Chondrocyte (in vitro differentiated cells): ENCODE data around the gene P4HB. TPM values are rescaled to one million over a fixed set of nuclear protein-coding genes. Genes with fewer than 3 reads are reported as not detected.

Experiments
- DNase-seq: peaks from one replicate; pipeline ENCODE4 v3.0.0; 2021; ENCODE audit warnings: mixed read lengths, low spot score
- H3K27ac Mint-ChIP-seq: one replicate; pipeline ENCODE4 v1.8.0; 2021; ENCODE audit warnings: mild to moderate bottlenecking, moderate library complexity, mixed read lengths; ENCODE audit not compliant: unreplicated experiment
- H3K27me3 Mint-ChIP-seq: 2 replicates; pipeline ENCODE4 v1.8.0; 2021; ENCODE audit warnings: low read depth, mixed read lengths
- H3K36me3 Mint-ChIP-seq: 2 replicates; pipeline ENCODE4 v1.8.0; 2021; ENCODE audit warnings: low read depth, mixed read lengths
- H3K4me1 Mint-ChIP-seq: 2 replicates; pipeline ENCODE4 v1.8.0; 2021; ENCODE audit warnings: low read depth, mild to moderate bottlenecking, mixed read lengths
- H3K4me3 Mint-ChIP-seq: one replicate; pipeline ENCODE4 v1.8.0; 2021; ENCODE audit warnings: mild to moderate bottlenecking, moderate library complexity, mixed read lengths; ENCODE audit not compliant: unreplicated experiment
- H3K9me3 Mint-ChIP-seq: 2 replicates; pipeline ENCODE4 v1.8.0; 2021; ENCODE audit warnings: low read depth, mixed read lengths
- total RNA-seq: library from RNA; stranded (reverse); gene quantifications from 3 replicates; pipeline ENCODE4 v1.2.1, GENCODE V29; 2021
- TF ChIP-seq, protein P1 (sequence below): fragments of 200-600 bp; sonication (generic); IDR thresholded peaks from 2 replicates; pipeline ENCODE4 v1.5.0; 2021; ENCODE audit warnings: antibody characterized with exemption, mild to moderate bottlenecking, moderate library complexity

The P4HB gene
- total RNA-seq, 1 donor from 2014 or later, result 1,012 TPM

DNA sequence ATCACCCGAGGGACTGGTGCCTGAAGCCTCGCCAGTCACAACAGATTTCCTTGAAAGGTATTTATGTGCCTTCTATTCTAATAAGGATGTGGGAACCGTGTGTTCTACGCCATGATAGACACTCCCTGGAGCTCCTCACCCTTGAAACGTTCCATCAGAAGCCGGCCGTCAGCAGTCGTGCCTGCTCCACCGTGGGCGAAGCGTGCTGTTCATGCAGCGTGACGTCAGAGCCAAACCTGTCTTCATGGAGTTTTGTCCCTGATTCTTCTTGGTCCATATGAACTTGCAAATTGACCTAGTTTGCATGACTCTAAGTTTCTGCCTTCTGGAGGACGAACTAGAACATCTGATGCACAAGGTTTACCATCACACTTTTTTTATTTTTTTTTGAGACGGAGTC is 21.0 kb downstream of the P4HB start:
- Mint-ChIP-seq H3K9me3 (no peaks in the 10 kb centered on the region), H3K4me3 (no peak overlapping the region), H3K4me1 (no peaks in the 10 kb centered on the region), H3K27me3 (no peaks in the 10 kb centered on the region), H3K36me3 (peaks cover 5% of the 10 kb centered on the region), H3K27ac (no peak overlapping the region)
- TF ChIP-seq, protein P1, sequence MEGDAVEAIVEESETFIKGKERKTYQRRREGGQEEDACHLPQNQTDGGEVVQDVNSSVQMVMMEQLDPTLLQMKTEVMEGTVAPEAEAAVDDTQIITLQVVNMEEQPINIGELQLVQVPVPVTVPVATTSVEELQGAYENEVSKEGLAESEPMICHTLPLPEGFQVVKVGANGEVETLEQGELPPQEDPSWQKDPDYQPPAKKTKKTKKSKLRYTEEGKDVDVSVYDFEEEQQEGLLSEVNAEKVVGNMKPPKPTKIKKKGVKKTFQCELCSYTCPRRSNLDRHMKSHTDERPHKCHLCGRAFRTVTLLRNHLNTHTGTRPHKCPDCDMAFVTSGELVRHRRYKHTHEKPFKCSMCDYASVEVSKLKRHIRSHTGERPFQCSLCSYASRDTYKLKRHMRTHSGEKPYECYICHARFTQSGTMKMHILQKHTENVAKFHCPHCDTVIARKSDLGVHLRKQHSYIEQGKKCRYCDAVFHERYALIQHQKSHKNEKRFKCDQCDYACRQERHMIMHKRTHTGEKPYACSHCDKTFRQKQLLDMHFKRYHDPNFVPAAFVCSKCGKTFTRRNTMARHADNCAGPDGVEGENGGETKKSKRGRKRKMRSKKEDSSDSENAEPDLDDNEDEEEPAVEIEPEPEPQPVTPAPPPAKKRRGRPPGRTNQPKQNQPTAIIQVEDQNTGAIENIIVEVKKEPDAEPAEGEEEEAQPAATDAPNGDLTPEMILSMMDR, result no peak
- DNase-seq, result no peak

DNA sequence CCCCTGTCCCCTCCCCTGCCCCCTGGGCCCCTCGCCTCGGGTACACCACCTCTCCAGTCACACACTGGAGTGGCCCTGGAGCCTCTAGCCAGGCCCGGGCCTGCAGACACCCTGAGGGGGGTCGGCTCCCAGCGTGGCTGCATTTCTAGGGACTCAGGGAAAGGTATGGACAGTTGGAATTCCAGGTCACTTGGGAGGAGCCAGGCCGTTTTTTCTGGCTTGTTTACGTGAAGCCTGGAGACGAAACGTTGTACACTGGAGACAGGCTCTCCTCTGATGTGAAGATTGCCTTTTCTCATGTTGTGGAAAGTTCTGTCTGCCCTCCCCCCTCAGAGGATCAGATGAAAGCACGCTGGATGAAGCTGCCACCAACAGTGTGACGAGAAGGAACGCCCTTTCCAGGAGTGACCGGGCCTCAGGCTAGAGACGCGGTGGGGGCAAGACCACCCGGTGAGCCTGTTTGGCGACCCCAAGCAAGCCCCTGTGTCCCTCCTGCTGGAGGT is 21.5 kb downstream of the P4HB start:
- H3K36me3 Mint-ChIP-seq, result peaks cover 3% of the 10 kb centered on the region
- peaks cover 3% of the 10 kb centered on the region for H3K4me1 Mint-ChIP-seq
- no peaks in the 10 kb centered on the region for H3K27me3 Mint-ChIP-seq
- H3K4me3 Mint-ChIP-seq, result no peak overlapping the region
- H3K27ac Mint-ChIP-seq, result no peak overlapping the region
- peak; percentile 90 for DNase-seq
- no peaks in the 10 kb centered on the region for H3K9me3 Mint-ChIP-seq
- TF ChIP-seq, protein P1, result no peak

DNA sequence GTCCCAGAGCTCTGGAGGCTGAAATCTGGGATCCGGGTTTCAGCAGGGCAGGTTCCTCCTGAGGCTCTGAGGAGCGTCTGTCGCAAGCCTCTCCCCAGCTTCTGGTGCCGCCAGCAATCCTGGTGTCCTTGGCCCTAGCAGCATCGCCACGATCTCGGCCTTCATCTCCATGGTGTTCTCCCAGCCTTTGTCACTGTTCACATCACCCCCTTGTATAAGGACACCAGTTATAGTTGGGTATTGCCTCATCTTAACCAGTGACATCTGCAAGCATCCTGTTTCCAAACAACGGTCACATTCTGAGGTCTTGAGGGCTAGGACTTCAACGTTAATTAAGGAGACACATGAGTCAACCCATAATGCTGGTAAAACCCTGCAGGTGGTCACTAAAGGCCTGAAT is 22.7 kb downstream of the P4HB start:
- Mint-ChIP-seq H3K4me3 (no peak overlapping the region), H3K27ac (no peak overlapping the region), H3K27me3 (no peaks in the 10 kb centered on the region), H3K9me3 (no peaks in the 10 kb centered on the region), H3K36me3 (no peaks in the 10 kb centered on the region), H3K4me1 (peaks cover 5% of the 10 kb centered on the region)
- TF ChIP-seq, protein P1, result no peak
- DNase-seq, result no peak

DNA sequence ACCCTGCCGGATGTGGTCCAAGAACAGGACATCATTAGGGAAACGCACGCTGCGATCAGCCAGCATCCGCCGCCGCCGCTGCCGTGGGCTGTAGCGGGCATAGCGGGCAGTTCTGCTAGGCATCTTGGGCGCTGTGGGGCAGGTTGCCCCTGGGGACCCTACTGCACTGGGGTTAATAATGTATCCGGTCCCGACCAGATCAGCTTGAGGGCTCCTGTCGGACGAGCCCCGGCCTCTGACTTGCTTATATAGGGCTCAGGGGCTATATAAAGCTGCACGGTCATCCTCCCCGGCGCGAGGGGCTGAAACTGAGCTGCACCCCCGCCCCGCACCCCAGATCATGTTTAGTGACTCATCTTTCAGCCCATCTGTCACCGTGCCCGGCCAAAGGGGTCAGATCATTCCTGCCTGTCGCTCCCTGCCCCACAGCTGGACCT is 25.5 kb downstream of the P4HB start, which contains the start of gene PPP1R27:
Gene PPP1R27, minus strand, starts transcription at position 220 of the 437 bp plus-strand sequence. Its CDS starts 97 bp downstream, at position 123.
- TF ChIP-seq, protein P1, result no peak
- no peaks in the 10 kb centered on the region for H3K9me3 Mint-ChIP-seq
- no peaks in the 10 kb centered on the region for H3K27me3 Mint-ChIP-seq
- no peak for DNase-seq
- H3K4me3 Mint-ChIP-seq, result peak within 1 kb of the TSS; percentile 79
- peak within 1 kb of the TSS; percentile 88 for H3K27ac Mint-ChIP-seq
- H3K4me1 Mint-ChIP-seq, result peaks cover 21% of the 10 kb centered on the region
- H3K36me3 Mint-ChIP-seq, result no peaks in the 10 kb centered on the region

DNA sequence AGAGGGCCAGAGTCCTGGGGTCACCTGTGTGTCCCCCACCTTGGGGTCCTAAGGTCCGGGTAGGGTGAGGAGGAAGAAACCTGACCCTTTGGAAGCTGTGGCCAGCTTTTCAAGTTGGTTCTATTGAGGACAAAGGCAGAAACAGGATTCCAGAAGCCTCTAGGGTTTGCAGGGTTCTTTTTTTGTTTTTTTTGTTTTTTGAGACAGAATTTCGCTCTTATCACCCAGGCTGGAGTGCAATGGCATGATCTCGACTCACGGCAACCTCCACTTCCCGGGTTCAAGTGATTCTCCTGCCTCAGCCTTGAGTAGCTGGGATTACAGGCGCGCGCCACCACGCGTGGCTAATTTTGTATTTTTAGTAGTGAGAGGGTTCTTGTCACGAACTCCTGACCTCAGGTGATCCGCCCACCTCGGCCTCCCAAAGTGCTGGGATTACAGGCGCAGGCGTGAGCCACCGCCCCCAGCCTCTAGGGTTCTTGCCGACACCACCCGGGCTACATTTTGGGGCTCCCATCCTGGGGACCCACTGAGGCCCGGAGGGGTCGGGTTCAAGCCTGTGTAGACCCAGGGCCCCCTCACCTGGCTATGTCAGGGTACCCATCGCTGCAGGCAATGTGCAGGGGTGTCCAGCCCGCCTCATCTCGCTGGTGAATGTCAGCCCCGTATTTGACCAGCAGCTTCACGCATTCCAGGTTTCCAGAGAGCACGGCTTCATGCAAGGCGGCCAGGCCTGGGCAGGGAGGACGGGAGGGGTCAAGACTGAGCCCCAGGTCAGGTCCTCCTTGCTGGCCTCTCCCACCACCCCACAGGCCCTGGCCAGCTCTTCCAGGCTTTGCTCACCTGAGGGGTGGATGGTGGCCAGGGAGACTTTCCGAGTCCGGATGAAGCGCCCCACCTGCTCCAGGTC is 26.2 kb downstream of the P4HB start:
- no peak for DNase-seq
- peaks cover 28% of the 10 kb centered on the region for H3K4me1 Mint-ChIP-seq
- H3K4me3 Mint-ChIP-seq, result peak overlapping the region; percentile 79
- TF ChIP-seq, protein P1, result no peak
- no peaks in the 10 kb centered on the region for H3K36me3 Mint-ChIP-seq
- H3K27ac Mint-ChIP-seq, result peak overlapping the region; percentile 88
- no peaks in the 10 kb centered on the region for H3K27me3 Mint-ChIP-seq
- no peaks in the 10 kb centered on the region for H3K9me3 Mint-ChIP-seq
